Activated CD8-positive, alpha-beta memory T cell treated with anti-CD3 and anti-CD28 coated beads for 4 hours (primary cell): ENCODE results near the gene PRPSAP1.
"Not testable (repeated sequence)": the region's sequence is repeated elsewhere in the genome, so short reads cannot be mapped to it uniquely, and the experiment has no call there.

Experiments used
- DNase-seq, 2 donors: peaks; one replicate each; pipeline ENCODE4 v3.0.0-alpha.2; 2020; ENCODE audit warnings: low read depth in 2 of 2

Gene PRPSAP1

DNA sequence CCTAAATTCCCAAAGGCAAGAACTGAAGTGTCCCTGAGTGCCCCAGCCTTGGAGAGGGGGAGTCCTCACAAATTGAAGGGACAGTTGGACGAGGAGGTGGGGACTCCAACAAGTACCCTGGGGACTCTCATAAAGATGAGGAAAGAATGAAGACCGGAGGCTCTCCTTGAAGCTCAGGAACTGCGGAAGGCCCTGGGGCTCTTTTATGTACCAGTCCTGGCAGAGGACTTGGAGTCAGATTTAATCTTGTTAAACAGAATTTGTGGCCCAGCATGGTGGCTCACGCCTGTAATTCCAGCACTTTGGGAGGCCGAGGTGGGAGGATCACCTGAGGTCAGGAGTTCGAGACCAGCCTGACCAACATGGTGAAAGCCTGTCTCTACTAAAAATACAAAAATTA, 6.1 kb upstream of the PRPSAP1 start:
- DNase-seq = not testable (repeated sequence)

DNA sequence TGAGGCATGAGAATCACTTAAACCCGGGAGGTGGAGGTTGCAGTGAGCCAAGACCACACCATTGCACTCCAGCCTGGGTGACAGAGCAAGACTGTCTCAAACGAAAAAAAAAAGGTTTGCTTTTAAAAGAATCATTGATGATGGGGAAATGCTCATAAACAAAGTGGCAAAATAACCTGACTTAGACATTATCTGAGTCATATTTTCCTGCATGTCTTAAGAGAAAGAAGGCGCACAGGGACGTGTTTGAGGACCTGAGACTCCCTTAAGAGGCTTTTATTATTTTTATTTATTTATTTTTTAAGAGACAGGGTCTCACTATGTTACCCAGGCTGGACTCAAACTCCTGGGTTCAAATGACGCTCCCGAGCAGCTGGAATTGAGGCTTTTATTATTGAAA, 5.7 kb upstream of the PRPSAP1 start:
- DNase-seq = no peak

GRCh38 chr17:76357597-76358158, 4.0 kb upstream of the PRPSAP1 start:
- no peak for DNase-seq

DNA sequence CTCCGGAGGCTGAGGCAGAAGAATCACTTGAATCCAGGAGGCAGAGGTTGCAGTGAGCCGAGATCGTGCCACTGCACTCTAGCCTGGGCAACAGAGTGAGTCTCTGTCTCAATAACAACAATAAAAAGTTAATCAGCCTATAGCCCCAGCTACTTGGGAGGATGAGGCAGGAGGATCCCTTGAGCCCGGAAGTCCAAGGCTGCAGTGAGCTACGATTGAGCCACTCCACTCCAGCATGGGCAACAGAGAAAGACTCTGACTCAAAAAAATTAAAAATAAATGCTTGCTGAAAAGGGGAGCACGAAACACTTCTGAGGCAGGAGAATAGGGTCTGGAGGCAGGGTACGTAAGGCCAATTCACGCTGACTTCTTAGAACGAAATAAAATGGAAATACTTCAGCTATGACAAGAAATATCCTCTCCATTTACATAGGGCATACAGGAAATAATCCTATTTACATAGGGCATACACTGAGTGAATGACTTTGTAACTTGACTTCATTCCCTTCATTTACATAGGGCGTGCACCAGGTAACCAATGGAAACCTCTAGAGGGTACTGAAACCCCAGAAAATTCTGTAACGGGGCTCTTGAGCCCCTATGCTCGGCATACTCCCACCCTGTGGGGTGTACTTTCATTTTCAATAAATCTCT, 3.2 kb upstream of the PRPSAP1 start:
- DNase-seq = no peak

DNA sequence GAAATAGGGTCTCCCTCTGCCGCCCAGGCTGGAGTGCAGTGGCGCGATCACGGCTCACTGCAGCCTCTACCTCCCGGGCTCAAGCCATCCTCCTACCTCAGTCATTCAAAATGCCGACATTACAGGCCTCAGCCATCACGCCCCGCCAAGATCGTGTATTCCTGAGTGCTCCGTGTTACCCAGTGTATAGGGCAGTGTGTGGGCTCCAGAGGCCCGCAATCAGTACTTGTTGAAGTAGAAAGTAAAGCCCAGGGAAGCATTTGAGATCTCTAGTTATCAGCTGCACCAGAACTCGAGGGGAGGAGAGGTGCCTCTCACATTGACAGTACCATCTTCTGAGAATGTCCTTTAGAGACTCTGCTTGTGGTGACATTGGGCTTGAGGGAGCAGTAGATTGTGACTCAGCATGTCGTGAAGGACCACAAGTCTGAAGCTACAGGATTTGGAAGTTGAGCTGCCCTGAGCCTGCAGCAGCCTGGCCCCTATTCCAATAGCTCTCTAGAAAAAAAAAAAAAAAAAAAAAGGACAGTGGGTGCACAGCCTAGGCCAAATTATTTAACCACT, 1.1 kb upstream of the PRPSAP1 start:
- DNase-seq = no peak

DNA sequence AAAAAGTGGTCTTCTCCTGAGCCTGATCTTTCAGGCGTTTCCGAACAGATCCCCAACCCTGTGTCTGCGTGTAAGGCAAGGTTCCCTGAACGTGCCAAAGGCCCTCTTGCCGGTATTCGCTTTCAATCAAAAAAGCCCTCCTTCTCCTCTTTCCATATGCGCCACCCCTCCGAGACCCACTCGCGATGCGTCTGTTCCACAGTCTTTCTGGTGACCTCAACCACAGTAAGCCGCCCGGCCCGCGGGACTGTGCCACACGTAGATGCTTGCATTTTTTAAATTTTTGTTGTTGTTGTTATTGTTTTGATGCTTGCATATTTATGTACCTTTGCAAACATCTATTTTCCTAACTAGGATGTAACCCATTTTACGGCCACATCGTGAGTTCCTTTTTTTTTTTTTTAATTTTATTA, 607 bp upstream of the PRPSAP1 start:
- no peak for DNase-seq

DNA sequence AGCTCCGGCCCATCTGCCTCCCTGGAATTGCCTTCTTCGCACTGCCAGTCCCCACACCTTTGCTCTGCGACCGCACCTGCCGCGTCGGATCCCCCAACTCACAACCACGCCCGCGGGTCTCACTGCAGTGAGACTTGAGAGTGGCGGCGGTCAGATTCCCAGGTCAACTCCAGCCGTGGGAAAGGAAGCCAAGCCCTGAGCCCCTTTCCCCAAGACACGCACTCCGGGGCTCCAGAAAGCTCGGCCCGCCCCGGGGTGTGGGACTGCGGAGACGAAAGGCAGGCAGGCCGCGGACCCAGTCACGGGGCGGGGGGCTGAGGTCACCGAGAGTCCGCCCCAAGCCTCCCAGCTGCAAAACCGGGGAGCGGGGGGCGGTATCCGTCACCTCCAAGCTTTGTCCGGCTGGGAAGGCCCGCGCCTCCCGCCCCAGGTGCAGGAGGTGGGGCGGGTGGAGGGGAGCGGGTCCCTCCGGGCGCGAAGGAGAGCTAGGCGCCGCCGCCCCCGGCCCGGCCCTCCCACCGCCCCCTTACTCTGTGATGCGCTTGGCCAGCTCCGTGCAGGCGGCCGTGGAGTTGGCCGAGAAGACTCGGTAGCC, 615 bp downstream of the PRPSAP1 start:
- no peak for DNase-seq

GRCh38 chr17:76351526-76352071, 2.1 kb downstream of the PRPSAP1 start:
- DNase-seq = no peak

- DNase-seq = no peak
These were observed 3.3 kb downstream of the PRPSAP1 start for GRCh38 chr17:76350463-76350862.

DNA sequence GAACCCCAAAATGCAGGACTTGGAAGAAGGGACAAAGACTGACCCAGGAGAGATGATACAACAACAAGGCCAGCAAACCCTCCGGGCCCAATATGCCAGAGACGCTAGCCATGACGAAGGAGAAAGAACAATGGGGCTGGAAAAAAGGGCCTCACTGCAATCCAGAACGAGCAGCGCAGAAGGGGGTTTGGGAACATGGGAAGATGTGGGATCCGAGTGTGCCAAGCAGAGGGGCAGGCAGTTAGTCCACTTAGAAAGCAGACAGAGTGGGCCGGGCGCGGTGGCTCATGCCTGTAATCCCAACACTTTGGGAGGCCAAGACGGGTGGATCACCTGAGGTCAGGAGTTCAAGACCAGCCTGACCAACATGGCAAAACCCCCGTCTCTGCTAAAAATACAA, 6.8 kb downstream of the PRPSAP1 start:
- DNase-seq = not testable (repeated sequence)

DNA sequence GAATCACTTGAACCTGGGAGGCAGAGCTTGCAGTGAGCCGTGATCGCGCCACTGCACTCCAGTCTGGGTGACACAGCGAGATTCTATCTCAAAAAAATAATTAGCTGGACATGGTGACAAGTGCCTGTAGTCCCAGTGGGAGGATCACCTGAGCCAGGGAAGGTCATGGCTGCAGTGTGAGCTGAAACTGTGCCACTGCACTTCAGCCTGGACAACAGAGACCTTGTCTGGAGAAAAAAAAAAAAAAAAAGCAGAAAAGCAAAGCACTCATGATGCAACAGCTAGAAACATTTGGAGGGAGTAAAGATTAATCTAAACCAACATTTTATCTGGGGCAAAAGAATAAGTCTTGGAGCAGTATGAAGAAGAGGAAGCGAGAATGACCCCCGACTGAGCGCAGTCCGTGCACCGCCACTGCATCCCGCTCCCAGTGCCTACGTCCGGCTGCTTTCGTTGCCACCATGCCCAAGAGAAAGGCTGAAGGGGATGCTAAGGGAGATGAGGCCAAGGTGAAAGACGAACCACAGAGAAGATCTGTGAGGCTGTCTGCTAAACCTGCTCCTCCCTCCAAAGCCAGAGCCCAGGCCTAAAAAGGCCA, 8.2 kb downstream of the PRPSAP1 start:
- DNase-seq = no peak

- DNase-seq = no peak
These were observed 10.6 kb downstream of the PRPSAP1 start for GRCh38 chr17:76343106-76343505.

DNA sequence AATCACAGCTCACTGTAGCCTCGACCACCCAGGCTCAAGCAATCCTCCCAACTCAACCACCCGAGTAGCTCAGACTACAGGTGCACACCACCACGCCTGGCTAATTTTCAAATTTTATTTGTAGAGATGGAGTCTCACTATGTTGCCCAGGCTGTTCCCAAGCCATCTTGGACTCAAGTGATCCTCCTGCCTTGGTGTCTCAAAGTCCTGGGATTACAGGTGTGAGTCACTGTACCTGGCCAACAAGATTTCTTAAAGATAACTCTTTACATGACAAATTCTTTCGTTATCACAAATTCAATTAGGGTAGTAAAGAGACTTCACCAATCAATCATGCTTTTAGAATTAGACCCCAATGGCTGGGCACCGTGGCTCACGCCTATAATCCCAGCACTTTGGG, 12.4 kb downstream of the PRPSAP1 start:
- no peak for DNase-seq

- no peak for DNase-seq
These were observed 16.3 kb downstream of the PRPSAP1 start for GRCh38 chr17:76337413-76337777.

DNA sequence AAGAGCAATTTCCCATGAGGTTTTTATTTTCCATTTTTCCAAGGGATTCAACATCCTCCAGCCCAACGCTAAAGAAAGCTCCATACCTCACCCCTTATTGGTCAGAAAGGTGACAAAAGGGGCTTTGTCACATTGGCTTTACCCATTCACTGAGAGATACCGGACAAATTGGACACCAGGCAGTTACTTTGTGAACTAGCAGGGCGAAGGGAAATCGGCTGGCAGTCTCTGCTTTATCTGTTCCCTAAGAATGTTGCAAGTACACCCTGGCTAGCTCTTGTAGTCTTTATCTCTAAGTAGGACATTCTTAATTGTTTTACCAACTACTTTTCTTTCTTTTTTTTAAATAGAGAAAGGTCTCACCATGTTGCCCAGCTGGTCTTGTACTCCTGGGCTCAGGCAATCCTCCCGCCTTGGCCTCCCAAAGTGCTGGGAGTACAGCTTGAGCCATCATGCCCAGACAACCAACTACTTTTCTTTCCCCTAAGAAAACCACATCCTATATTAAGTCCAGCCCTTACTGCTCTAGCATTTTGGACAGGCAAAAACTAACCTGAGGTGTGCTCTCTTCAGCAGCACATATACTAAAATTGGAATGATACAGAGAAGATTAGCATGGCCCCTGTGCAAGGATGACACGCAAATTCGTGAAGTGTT, 16.8 kb downstream of the PRPSAP1 start:
- no peak for DNase-seq

DNA sequence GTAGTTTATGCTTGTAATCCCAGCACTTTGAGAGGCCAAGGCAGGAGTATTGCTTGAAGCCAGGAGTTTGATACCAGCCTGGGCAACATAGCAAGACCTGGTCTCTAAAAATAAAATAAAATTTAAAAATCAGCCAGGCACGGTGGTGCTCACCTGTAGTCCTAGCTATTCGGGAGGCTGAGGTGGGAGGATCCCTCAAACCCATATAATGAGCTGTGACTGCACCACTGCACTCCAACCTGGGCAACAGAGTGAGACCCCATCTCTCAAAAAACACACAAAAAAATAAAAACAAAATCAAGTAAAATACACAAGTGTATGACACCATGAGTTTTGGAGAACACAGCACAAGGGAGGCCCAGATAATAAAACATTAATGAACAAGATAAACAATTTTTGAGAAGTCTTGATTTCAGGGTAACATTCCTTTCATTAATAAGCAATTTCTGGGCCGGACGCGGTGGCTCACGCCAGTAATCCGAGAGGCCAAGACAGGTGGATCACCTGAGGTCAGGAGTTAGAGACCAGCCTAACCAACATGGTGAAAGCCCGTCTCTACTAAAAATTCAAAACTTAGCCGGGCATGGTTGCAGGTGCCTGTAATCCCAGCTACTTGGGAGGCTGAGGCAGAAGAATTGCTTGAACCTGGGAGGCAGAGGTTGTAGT, 17.9 kb downstream of the PRPSAP1 start:
- no peak for DNase-seq

DNA sequence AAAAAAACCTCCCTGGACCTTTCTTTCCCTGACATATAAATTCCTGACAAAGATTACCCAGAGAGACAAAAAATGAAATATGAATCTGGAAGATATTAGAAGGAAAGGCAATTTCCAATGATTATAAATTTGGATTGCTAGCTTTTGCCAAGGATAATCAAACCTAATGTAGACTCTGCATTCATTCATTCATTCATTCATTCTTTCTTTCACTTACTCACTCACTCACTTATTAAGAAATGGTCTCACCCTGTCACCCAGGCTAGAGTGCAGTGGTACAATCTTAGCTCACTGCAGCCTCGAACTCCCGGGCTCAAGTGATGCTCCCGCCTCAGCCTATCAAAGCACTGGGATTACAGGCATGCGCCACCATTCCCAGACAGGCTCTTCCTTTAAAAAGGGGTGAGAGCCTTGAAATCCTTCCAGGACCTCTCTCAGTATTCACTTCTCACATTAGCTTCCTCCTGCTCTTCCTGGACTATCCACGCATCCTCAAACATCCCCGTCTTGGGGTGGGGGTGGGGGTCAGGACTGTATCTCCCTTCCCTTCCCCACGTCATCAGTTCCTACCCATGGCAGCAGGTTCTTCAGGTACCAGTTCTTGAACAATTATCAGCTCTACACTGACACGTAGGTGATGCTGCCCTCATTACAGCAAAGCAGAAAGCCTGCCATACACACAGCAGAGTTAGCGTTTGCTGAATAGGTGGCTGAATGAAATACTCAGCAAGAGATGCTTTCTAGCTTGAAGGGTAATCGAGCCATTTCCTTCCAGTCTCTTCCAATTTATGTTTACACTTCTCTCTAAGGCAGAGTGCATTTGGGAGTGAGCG, 19.8 kb downstream of the PRPSAP1 start:
- DNase-seq = no peak

DNA sequence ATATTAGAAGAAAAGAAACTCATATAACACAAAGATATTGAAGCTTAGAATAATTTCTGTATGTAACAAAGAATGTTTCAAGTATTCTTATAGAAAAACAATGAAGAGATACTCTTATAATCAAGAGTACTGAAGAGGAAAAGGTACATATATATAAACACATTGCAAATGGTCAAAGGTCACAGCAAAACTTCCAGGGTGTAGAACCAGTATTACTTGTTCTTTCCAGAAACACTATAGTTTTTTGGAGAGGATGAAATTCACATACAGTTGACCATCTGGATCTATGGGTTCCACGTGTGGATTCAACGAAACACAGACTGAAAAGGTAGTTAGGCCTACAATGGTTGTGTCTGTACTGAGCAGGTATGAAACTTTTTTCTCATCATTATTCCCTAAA, 22.6 kb downstream of the PRPSAP1 start:
- DNase-seq = no peak

DNA sequence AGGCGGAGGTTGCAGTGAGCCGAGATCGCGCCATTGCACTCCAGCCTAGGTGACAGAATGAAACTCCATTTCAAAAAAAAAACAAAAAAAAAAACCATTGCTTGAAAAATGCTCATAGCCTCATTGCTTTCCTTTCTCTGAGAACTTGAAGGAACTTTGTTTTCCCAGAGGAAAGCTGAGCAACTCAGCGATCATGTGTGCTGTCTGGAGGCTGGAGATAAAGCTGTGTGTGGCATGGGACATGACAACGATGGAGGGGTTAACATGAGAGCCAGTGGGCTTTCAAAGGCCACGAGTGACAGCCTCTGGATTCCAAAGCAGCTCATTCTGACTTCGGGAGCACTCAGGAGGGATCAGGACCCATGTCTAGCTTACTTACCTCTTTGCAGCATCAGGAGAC, 24.1 kb downstream of the PRPSAP1 start:
- DNase-seq = no peak

GRCh38 chr17:76327696-76328095, 26.0 kb downstream of the PRPSAP1 start:
- no peak for DNase-seq

DNA sequence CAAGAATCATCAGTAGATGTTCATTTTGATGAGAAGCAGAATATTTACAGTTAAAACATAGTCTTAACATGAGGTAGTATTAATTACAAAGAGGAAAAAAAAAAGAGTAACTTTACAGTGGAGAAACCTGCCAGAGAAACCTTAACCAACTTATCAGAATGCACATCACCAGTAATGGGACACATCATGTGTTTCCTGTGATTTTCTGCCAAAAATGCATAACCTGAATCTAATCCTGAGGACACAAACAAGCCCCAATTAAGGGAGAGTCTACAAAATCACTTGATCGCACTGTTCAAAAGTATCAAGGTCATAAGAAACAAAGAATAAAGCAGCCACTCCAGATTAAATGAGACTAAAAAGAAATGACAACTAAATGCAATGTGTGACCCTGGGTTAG, 27.4 kb downstream of the PRPSAP1 start:
- no peak for DNase-seq
